Ascending aorta (tissue), 2 donors: ENCODE data around the gene EXT2. TPM values are rescaled to one million over a fixed set of nuclear protein-coding genes. Genes with fewer than 3 reads are reported as not detected.

Source experiments
- DNase-seq, 2 donors: peaks; one replicate each; pipeline ENCODE4 v3.0.0-alpha.2; 2019; ENCODE audit warnings: low spot score in 2 of 2
- H3K27ac ChIP-seq, 2 donors: fragments of 200-600 bp; sonication (generic); one replicate each; pipeline ENCODE4 v1.5.1; 2016 to 2017; ENCODE audit warnings: mild to moderate bottlenecking in 1 of 2
- H3K27me3 ChIP-seq: fragments of 200-600 bp; sonication (generic); one replicate; pipeline ENCODE4 v1.5.1; 2017
- H3K36me3 ChIP-seq, 2 donors: fragments of 200-600 bp; sonication (generic); one replicate each; pipeline ENCODE4 v1.5.1; 2016
- H3K4me1 ChIP-seq, 2 donors: fragments of 200-600 bp; sonication (generic); one replicate each; pipeline ENCODE4 v1.5.1; 2016 to 2017; ENCODE audit warnings: mild to moderate bottlenecking in 1 of 2
- H3K4me3 ChIP-seq, 2 donors: fragments of 200-600 bp; sonication (generic); one replicate each; pipeline ENCODE4 v1.5.1; 2016 to 2017; ENCODE audit warnings: mild to moderate bottlenecking in 1 of 2
- H3K9me3 ChIP-seq, 2 donors: fragments of 200-600 bp; sonication (generic); one replicate each; pipeline ENCODE4 v1.5.1; 2016
- CTCF ChIP-seq, 3 experiments: fragments of 200-600 bp in 2 of 3; fragments of 450-650 bp in 1 of 3; sonication (generic) in 2 of 3; IDR thresholded peaks; one replicate each; pipeline ENCODE4 v1.5.1; 2016 to 2019; ENCODE audit warnings: antibody characterized with exemption in 3 of 3, mild to moderate bottlenecking in 1 of 3, moderate library complexity in 1 of 3
- intact Hi-C: fragments of 100-400 bp; cut with DNase I; formaldehyde crosslinking; loops from one replicate; pipeline ENCODE4 v1.15.1; 2023
- total RNA-seq: library from RNA; depleted of rRNA; stranded (reverse); fragments of >200 nt; gene quantifications from one replicate; pipeline ENCODE4 v1.1.0, GENCODE V29; 2016

EXT2 gene
- total RNA-seq, 1 donor from 2014 or later = 342 TPM

GRCh38 chr11:44120169-44120568, 24.7 kb downstream of the EXT2 start:
- intact Hi-C loops = no loop called here
- Histone ChIP-seq H3K27ac (no peak overlapping the region), H3K4me3 (no peak overlapping the region), H3K36me3 (peaks cover 7 to 38% of the 10 kb centered on the region in 2 donors), H3K4me1 (peaks cover 0 to under 1% of the 10 kb centered on the region in 2 donors), H3K27me3 (no peaks in the 10 kb centered on the region), H3K9me3 (no peaks in the 10 kb centered on the region)
- peak in 2 of 3 experiments; percentile 11 to 44 for TF ChIP-seq CTCF (IDR thresholded peaks at IDR 0.05)
- no peak for DNase-seq

DNA sequence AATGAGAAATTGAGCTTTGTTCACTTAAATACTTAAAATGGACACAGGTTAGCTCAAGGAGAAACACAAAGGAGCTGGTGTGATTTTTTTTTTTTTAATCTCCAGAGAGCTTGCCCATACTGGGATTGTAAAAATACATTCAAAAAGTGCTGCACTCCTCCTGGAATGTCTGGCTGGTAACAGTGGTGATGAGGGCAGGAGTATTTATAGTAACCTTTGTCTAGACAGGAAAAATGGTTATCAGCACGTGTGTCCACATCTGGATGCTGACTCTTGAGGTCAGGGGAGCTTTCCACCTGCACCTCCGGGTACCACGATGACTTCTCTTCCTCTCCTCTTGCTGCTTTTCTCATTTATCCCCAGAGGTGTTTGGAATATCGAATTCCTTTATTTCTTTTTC, 30.1 kb downstream of the EXT2 start:
- Histone ChIP-seq H3K9me3 (no peaks in the 10 kb centered on the region), H3K4me1 (peaks cover 0 to 6% of the 10 kb centered on the region in 2 donors), H3K4me3 (no peak overlapping the region), H3K27ac (peak overlapping the region in 1 of 2 donors; percentile 36), H3K27me3 (no peaks in the 10 kb centered on the region), H3K36me3 (peaks cover 21 to 55% of the 10 kb centered on the region in 2 donors)
- TF ChIP-seq CTCF (IDR thresholded peaks at IDR 0.05) = no peak
- intact Hi-C loops = no loop called here
- no peak for DNase-seq

GRCh38 chr11:44126304-44126703, 30.8 kb downstream of the EXT2 start:
- DNase-seq = no peak
- Histone ChIP-seq H3K27me3 (no peaks in the 10 kb centered on the region), H3K27ac (no peak overlapping the region), H3K9me3 (no peaks in the 10 kb centered on the region), H3K36me3 (peaks cover 24 to 55% of the 10 kb centered on the region in 2 donors), H3K4me3 (no peak overlapping the region), H3K4me1 (peaks cover 0 to 6% of the 10 kb centered on the region in 2 donors)
- no peak for TF ChIP-seq CTCF (IDR thresholded peaks at IDR 0.05)
- intact Hi-C loops = no loop called here

- H3K36me3 ChIP-seq = peaks cover 27 to 53% of the 10 kb centered on the region in 2 donors
- no peak overlapping the region for H3K27ac ChIP-seq
- intact Hi-C loops = no loop called here
Measured at GRCh38 chr11:44127130-44127529, 31.7 kb downstream of the EXT2 start.

GRCh38 chr11:44128729-44129128, 33.3 kb downstream of the EXT2 start:
- DNase-seq = no peak
- no peaks in the 10 kb centered on the region for H3K9me3 ChIP-seq
- H3K36me3 ChIP-seq = peaks cover 27 to 53% of the 10 kb centered on the region in 2 donors
- no peak overlapping the region for H3K27ac ChIP-seq
- peaks cover 0 to 6% of the 10 kb centered on the region in 2 donors for H3K4me1 ChIP-seq
- no peak for TF ChIP-seq CTCF (IDR thresholded peaks at IDR 0.05)
- H3K4me3 ChIP-seq = no peak overlapping the region
- intact Hi-C loops = no loop called here
- H3K27me3 ChIP-seq = no peaks in the 10 kb centered on the region

More at GRCh38 chr11:44127130-44127529, 31.7 kb downstream of the EXT2 start:
- H3K9me3 ChIP-seq = no peaks in the 10 kb centered on the region
- TF ChIP-seq CTCF (IDR thresholded peaks at IDR 0.05) = no peak
- no peaks in the 10 kb centered on the region for H3K27me3 ChIP-seq
- H3K4me1 ChIP-seq = peaks cover 0 to 6% of the 10 kb centered on the region in 2 donors
- DNase-seq = no peak
- H3K4me3 ChIP-seq = no peak overlapping the region

GRCh38 chr11:44130751-44131150, 35.3 kb downstream of the EXT2 start:
- TF ChIP-seq CTCF (IDR thresholded peaks at IDR 0.05) = no peak
- Histone ChIP-seq H3K9me3 (no peaks in the 10 kb centered on the region), H3K36me3 (peaks cover 27 to 41% of the 10 kb centered on the region in 2 donors), H3K4me1 (no peaks in the 10 kb centered on the region), H3K27ac (peak overlapping the region in 1 of 2 donors; percentile 47), H3K27me3 (no peaks in the 10 kb centered on the region), H3K4me3 (no peak overlapping the region)
- no peak for DNase-seq
- intact Hi-C loops = loop anchor here (5.0 kb wide), 1 partner anchor 407 kb away; no protein-coding TSS in a partner anchor
